Right lobe of liver (tissue), 6 donors: Measurements from ENCODE around the gene PFKFB3. TPM values are rescaled to one million over a fixed set of nuclear protein-coding genes. Genes with fewer than 3 reads are reported as not detected.
"Not testable (repeated sequence)": the region's sequence is repeated elsewhere in the genome, so short reads cannot be mapped to it uniquely, and the experiment has no call there.

Experiments used
- ATAC-seq, 4 donors: fragments of 200-7000 bp; cut with Tn5 transposase; one replicate each; pipeline ENCODE4 v1.9.1; 2020; ENCODE audit warnings: mild to moderate bottlenecking in 4 of 4, moderate library complexity in 4 of 4
- DNase-seq, 3 donors: peaks; one replicate each; pipeline ENCODE4 v3.0.0-alpha.2; 2020
- H3K27ac ChIP-seq, 3 donors: fragments of 200-600 bp; one replicate each; pipeline ENCODE4 v1.8.0; 2022
- H3K27me3 ChIP-seq, 2 donors: fragments of 200-600 bp; one replicate each; pipeline ENCODE4 v1.8.0; 2022
- H3K36me3 ChIP-seq, 4 donors: fragments of 200-600 bp; sonication (generic) in 1 of 4; one replicate each; pipeline versions ENCODE4 v1.5.1 to v1.8.0; 2017 to 2022; ENCODE audit warnings: control low read depth in 1 of 4
- H3K4me1 ChIP-seq, 4 donors: fragments of 200-600 bp; sonication (generic) in 1 of 4; one replicate each; pipeline versions ENCODE4 v1.5.1 to v1.8.0; 2017 to 2022; ENCODE audit warnings: control low read depth in 1 of 4
- H3K4me3 ChIP-seq, 3 donors: fragments of 200-600 bp; one replicate each; pipeline ENCODE4 v1.8.0; 2022
- H3K9me3 ChIP-seq, 4 donors: fragments of 200-600 bp; sonication (generic) in 1 of 4; one replicate each; pipeline versions ENCODE4 v1.5.1 to v1.8.0; 2017 to 2022; ENCODE audit warnings: control low read depth in 1 of 4
- CTCF ChIP-seq, 4 donors: fragments of 200-600 bp in 3 of 4; fragments of 450-650 bp in 1 of 4; IDR thresholded peaks; one replicate each; pipeline versions ENCODE4 v1.5.1 to v1.8.0; 2016 to 2022; ENCODE audit warnings: antibody characterized with exemption in 4 of 4, mild to moderate bottlenecking in 2 of 4
- POLR2A ChIP-seq: fragments of 450-650 bp; IDR thresholded peaks from one replicate; pipeline ENCODE4 v1.6.1; 2017; ENCODE audit warnings: antibody characterized with exemption, mild to moderate bottlenecking
- WGBS: methylation state at CpG from one replicate; pipeline ENCODE4 v1.1.6; 2018; ENCODE audit warnings: low coverage, low lambda C conversion rate; ENCODE audit not compliant: insufficient coverage; ENCODE audit errors: missing lambda C conversion rate; 5-methylcytosine and 5-hydroxymethylcytosine counted together
- intact Hi-C, 2 donors: fragments of 100-400 bp; cut with DNase I; formaldehyde crosslinking; loops; one replicate each; pipeline versions ENCODE4 v1.11.2 to v1.14.1; 2022
- total RNA-seq, 6 experiments: library from RNA; depleted of rRNA in 2 of 6; stranded (reverse); fragments of >200 nt in 2 of 6; fragmentation: NEBNext Ultra II Directional in 3 of 6; extraction: Animal tissue kit (Norgen Biotek cat#: 25700) in 3 of 6; gene quantifications; one replicate each; pipeline versions ENCODE4 v1.1.0 to v1.2.4, GENCODE V29; 2016 to 2023
- donor health status: DM: no; HTN: yes; CAD: no.
- donor health status: DM: no; HTN: no; CAD: no.
- donor health status: DM: no; HTN: no; CAD: no.
- donor health status: DM: no; HTN: yes; CAD: no.
- donor health status: DM: no; HTN: yes; CAD: no.

The PFKFB3 gene
- total RNA-seq, 6 experiments from 2014 or later = 6.8 to 57.8 (median 20.8) TPM

- WGBS = 30% methylated on average over 4 of the region's 6 CpGs
- DNase-seq = no peak
- no peak for TF ChIP-seq POLR2A
- TF ChIP-seq CTCF (IDR thresholded peaks at IDR 0.05) = no peak
- ATAC-seq = no peak
- Histone ChIP-seq H3K27ac (no peak overlapping the region), H3K4me3 (no peak overlapping the region), H3K27me3 (no peaks in the 10 kb centered on the region), H3K36me3 (peaks cover 0 to 6% (median 0%) of the 10 kb centered on the region in 4 donors), H3K9me3 (no peaks in the 10 kb centered on the region), H3K4me1 (peaks cover 0 to 15% (median 0%) of the 10 kb centered on the region in 4 donors)
- intact Hi-C loops = no loop called here
These were observed 37.5 kb upstream of the PFKFB3 start for GRCh38 chr10:6165221-6165725.

GRCh38 chr10:6165933-6166332 lies 36.8 kb upstream of the PFKFB3 start:
- H3K4me3 ChIP-seq, H3K27me3 ChIP-seq, H3K36me3 ChIP-seq, H3K9me3 ChIP-seq, DNase-seq, intact Hi-C loops, H3K27ac ChIP-seq, ATAC-seq: not testable (repeated sequence)
- WGBS = 92% methylated on average over 12 of the region's 15 CpGs
- H3K4me1 ChIP-seq = peaks cover 0 to 21% (median 2%) of the 10 kb centered on the region in 4 donors

GRCh38 chr10:6167456-6167855 lies 35.3 kb upstream of the PFKFB3 start:
- Histone ChIP-seq H3K27ac (no peak overlapping the region), H3K9me3 (no peaks in the 10 kb centered on the region), H3K27me3 (no peaks in the 10 kb centered on the region), H3K4me1 (peaks cover 0 to 22% (median 2%) of the 10 kb centered on the region in 4 donors), H3K4me3 (no peak overlapping the region), H3K36me3 (peaks cover 0 to 6% (median 0%) of the 10 kb centered on the region in 4 donors)
- TF ChIP-seq POLR2A (no peak), CTCF (IDR thresholded peaks at IDR 0.05) (no peak)
- WGBS = 69% methylated on average over 2 of the region's 2 CpGs
- no peak for ATAC-seq
- intact Hi-C loops = no loop called here
- DNase-seq = no peak

GRCh38 chr10:6168084-6168483 lies 34.6 kb upstream of the PFKFB3 start:
- no peak overlapping the region for H3K27ac ChIP-seq
- H3K9me3 ChIP-seq = no peaks in the 10 kb centered on the region
- no peaks in the 10 kb centered on the region for H3K27me3 ChIP-seq
- H3K4me1 ChIP-seq = peaks cover 0 to 25% (median 2%) of the 10 kb centered on the region in 4 donors
- WGBS = no CpG with 5 or more reads among the region's 3 CpGs
- intact Hi-C loops = no loop called here
- DNase-seq (no peak), ATAC-seq (no peak)
- TF ChIP-seq POLR2A (no peak), CTCF (IDR thresholded peaks at IDR 0.05) (no peak)
- no peak overlapping the region for H3K4me3 ChIP-seq
- peaks cover 0 to 6% (median 0%) of the 10 kb centered on the region in 4 donors for H3K36me3 ChIP-seq

GRCh38 chr10:6170638-6171037 lies 32.1 kb upstream of the PFKFB3 start:
- Histone ChIP-seq H3K9me3 (no peaks in the 10 kb centered on the region), H3K4me1 (peaks cover 0 to 34% (median 7%) of the 10 kb centered on the region in 4 donors), H3K27ac (no peak overlapping the region), H3K36me3 (peaks cover 0 to 6% (median 0%) of the 10 kb centered on the region in 4 donors), H3K27me3 (no peaks in the 10 kb centered on the region), H3K4me3 (no peak overlapping the region)
- TF ChIP-seq POLR2A (no peak), CTCF (IDR thresholded peaks at IDR 0.05) (no peak)
- DNase-seq (peak in 1 of 3 donors; percentile 52), ATAC-seq (peak; percentile 2 to 53 (median 22))
- intact Hi-C loops = no loop called here
- WGBS = 40% methylated on average over 2 of the region's 2 CpGs
